NCI-H2227 treated with DMSO at 0.1 percent for 48 hours (cell line): ENCODE data around the gene ZNF133.

Source experiments
- DNase-seq: peaks from one replicate; lab custom pipeline; 2025; lab: John Stamatoyannopoulos, UW

The ZNF133 gene

GRCh38 chr20:18361678-18362077 lies 73.4 kb downstream of the ZNF133 start:
- DNase-seq, result no peak

DNA sequence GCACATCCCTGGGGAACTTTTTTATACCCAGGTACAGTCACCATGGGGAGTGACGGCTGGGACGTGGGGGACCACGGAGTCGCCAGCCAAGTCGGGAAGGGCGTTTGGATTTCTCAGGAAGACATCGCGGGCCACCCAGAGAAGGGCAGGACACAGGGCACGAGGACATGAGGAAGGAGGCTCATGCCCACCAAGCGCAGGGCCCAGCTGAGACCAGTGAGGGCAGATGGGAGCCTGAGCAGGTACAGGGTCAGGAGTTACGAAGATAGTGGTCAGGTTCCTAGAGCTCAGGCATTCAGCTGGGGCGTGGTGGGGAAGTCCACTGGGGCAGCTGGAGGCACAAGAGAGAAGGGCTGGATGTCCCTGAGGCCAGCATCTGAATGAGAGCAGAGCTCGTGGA lies 74.6 kb downstream of the ZNF133 start:
- DNase-seq, result no peak

DNA sequence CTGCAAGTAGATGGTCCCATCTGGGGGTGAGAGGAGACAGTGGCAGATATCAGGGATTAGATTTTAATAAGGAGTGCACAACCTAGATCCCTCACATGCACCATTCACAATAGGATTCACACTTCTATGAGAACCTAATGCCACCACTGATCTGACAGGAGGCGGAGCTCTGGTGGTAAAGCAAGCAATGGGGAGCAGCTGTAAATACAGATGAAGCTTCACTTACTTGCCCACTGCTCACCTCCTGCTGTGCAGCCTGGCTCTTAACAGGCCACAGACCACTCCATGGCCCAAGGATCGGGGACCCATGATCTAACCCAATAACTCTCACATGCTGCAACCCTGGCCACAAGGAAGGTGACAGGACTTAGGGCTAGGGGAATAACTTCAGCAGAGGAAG lies 75.4 kb downstream of the ZNF133 start:
- no peak for DNase-seq

DNA sequence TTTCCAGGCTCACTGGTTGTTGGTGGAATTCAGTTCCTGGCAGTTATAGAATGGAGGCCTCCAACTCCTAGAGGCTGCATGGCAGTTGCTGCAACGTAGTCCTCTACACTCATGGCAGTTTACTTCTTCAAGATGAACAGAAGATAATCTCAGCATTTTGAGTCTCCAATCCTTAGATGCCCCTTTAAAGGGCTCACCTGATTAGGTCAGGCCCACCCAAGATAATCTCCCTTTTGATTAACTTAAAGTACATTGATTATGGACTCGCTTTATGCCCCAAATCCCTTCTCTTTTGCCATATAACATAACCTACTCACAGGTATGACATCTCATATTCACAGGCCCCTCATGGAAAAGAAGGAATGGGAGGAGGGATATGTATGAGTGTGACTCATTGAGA lies 76.4 kb downstream of the ZNF133 start:
- no peak for DNase-seq
